ENCODE data around the gene ITGA1.

- TF ChIP-seq, protein P1, sequence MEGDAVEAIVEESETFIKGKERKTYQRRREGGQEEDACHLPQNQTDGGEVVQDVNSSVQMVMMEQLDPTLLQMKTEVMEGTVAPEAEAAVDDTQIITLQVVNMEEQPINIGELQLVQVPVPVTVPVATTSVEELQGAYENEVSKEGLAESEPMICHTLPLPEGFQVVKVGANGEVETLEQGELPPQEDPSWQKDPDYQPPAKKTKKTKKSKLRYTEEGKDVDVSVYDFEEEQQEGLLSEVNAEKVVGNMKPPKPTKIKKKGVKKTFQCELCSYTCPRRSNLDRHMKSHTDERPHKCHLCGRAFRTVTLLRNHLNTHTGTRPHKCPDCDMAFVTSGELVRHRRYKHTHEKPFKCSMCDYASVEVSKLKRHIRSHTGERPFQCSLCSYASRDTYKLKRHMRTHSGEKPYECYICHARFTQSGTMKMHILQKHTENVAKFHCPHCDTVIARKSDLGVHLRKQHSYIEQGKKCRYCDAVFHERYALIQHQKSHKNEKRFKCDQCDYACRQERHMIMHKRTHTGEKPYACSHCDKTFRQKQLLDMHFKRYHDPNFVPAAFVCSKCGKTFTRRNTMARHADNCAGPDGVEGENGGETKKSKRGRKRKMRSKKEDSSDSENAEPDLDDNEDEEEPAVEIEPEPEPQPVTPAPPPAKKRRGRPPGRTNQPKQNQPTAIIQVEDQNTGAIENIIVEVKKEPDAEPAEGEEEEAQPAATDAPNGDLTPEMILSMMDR (IDR thresholded peaks at IDR 0.05) = no peak
- no peak for TF ChIP-seq POLR2A (IDR thresholded peaks at IDR 0.05)
These were observed 201.5 kb downstream of the ITGA1 start, which contains the start of gene ITGA2 for GRCh38 chr5:52989025-52989780.

All from breast epithelium (tissue), 3 donors.